NCI-H2227 treated with DMSO at 0.1 percent for 48 hours (cell line): Measurements from ENCODE around the gene ARHGAP1.
"Not testable (repeated sequence)": the region's sequence is repeated elsewhere in the genome, so short reads cannot be mapped to it uniquely, and the experiment has no call there.

Experiments
- DNase-seq: peaks from one replicate; lab custom pipeline; 2025; lab: John Stamatoyannopoulos, UW

Gene ARHGAP1

GRCh38 chr11:46673713-46674462, 26.5 kb downstream of the ARHGAP1 start:
- no peak for DNase-seq

- DNase-seq: no peak
Measured at GRCh38 chr11:46672381-46672839, 28.0 kb downstream of the ARHGAP1 start.

GRCh38 chr11:46671958-46672315, 28.5 kb downstream of the ARHGAP1 start:
- DNase-seq: no peak

GRCh38 chr11:46670521-46670920, 29.9 kb downstream of the ARHGAP1 start:
- not testable (repeated sequence) for DNase-seq

GRCh38 chr11:46669711-46670139, 30.7 kb downstream of the ARHGAP1 start:
- no peak for DNase-seq

- no peak for DNase-seq
Measured at GRCh38 chr11:46668480-46669085, 31.8 kb downstream of the ARHGAP1 start.

GRCh38 chr11:46667043-46667481, 33.4 kb downstream of the ARHGAP1 start:
- DNase-seq: no peak

- DNase-seq: no peak
Measured at GRCh38 chr11:46666516-46666915, 33.9 kb downstream of the ARHGAP1 start.

GRCh38 chr11:46665356-46665755, 35.1 kb downstream of the ARHGAP1 start:
- DNase-seq: no peak

- no peak for DNase-seq
Measured at GRCh38 chr11:46664612-46665011, 35.8 kb downstream of the ARHGAP1 start.

- no peak for DNase-seq
Measured at GRCh38 chr11:46663277-46663940, 37.0 kb downstream of the ARHGAP1 start.

- no peak for DNase-seq
Measured at GRCh38 chr11:46662366-46662765, 38.1 kb downstream of the ARHGAP1 start.

GRCh38 chr11:46661836-46662235, 38.6 kb downstream of the ARHGAP1 start:
- DNase-seq: no peak

GRCh38 chr11:46659908-46660307, 40.5 kb downstream of the ARHGAP1 start:
- DNase-seq: no peak

- no peak for DNase-seq
Measured at GRCh38 chr11:46658259-46658658, 42.2 kb downstream of the ARHGAP1 start.

GRCh38 chr11:46657186-46657585, 43.2 kb downstream of the ARHGAP1 start:
- DNase-seq: no peak

GRCh38 chr11:46655631-46656030, 44.8 kb downstream of the ARHGAP1 start:
- DNase-seq: no peak

GRCh38 chr11:46649180-46649738, 51.2 kb downstream of the ARHGAP1 start:
- no peak for DNase-seq

GRCh38 chr11:46643986-46644385, 56.4 kb downstream of the ARHGAP1 start:
- DNase-seq: no peak

- DNase-seq: no peak
Measured at GRCh38 chr11:46643531-46643930, 56.9 kb downstream of the ARHGAP1 start.

- DNase-seq: no peak
Measured at GRCh38 chr11:46642627-46643335, 57.6 kb downstream of the ARHGAP1 start.

GRCh38 chr11:46641639-46642038, 58.8 kb downstream of the ARHGAP1 start:
- no peak for DNase-seq
